ENCODE results near the gene SFXN5. TPM values are rescaled to one million over a fixed set of nuclear protein-coding genes. Genes with fewer than 3 reads are reported as not detected.

The SFXN5 gene
- total RNA-seq, 1 experiment from 2014 or later = 6.0 TPM

GRCh38 chr2:72992734-72993102 is 78.8 kb downstream of the SFXN5 start:
- no TSS peak for BruUV-seq (replicated peaks)
- Mint-ChIP-seq H3K27ac (ENCODE audit: low read depth, unreplicated experiment) (no peak overlapping the region), H3K4me3 (ENCODE audit: unreplicated experiment) (no peak overlapping the region), H3K9me3 (ENCODE audit: unreplicated experiment) (no peaks in the 10 kb centered on the region), H3K4me1 (ENCODE audit: insufficient read depth, unreplicated experiment) (no peaks in the 10 kb centered on the region), H3K36me3 (ENCODE audit: insufficient read depth, unreplicated experiment) (no peaks in the 10 kb centered on the region), H3K27me3 (ENCODE audit: insufficient read depth, unreplicated experiment) (no peaks in the 10 kb centered on the region)
- ChIA-PET POLR2A (no interaction called here), CTCF (interaction anchor here (0.7 to 3.7 kb wide), 37 partner anchors 9 to 269 kb away, joined by 3 to 43 read pairs (median 5); no protein-coding TSS in a partner anchor)
- DNase-seq (ENCODE audit: unreplicated experiment) = no peak
- intact Hi-C loops (cut with micrococcal nuclease) = loop anchor here (1.0 to 2.0 kb wide), 3 partner anchors 78 to 185 kb away; partner anchors contain the start of gene SFXN5
- TF ChIP-seq CTCF (IDR thresholded peaks at IDR 0.05; ENCODE audit: unreplicated experiment) = no peak

DNA sequence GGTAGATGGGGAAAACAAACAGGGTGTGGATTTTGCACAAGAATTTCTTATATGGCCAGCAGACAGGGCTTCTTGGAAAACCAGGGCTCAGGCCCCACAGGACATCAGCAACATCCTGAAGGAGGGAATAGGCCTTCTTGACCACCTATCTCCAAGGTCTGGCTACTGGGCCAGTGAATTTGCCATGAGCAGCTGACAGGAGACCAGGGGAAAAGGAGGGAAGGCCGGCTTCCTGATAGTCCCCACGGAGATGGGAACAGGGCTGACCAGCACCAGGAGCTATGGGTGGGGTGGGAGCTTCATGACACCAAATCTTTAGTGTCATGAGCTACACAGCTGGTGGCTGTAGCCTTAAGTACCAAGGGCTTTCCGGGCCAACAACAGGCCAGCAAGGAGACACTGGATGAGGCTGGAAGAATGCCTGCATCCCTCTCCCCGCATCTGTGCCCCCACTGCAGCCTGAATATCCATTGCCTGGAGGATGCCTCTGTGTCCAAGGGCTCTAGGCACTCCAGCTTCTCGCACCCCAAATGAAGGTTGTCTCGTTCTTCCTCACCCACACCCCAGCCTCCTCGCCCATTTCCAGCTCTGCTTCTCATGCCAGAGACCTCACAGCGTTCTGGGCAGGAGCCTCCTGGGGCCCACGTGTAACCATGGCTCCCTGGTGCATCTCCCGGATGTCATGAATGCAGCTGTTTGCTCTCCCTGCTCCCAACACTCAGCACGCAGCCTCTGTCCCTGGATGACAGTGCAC is 79.4 kb downstream of the SFXN5 start:
- no peaks in the 10 kb centered on the region for H3K27me3 Mint-ChIP-seq (ENCODE audit: insufficient read depth, unreplicated experiment)
- no peak overlapping the region for H3K4me3 Mint-ChIP-seq (ENCODE audit: unreplicated experiment)
- TF ChIP-seq CTCF (IDR thresholded peaks at IDR 0.05; ENCODE audit: unreplicated experiment) = no peak
- no peaks in the 10 kb centered on the region for H3K9me3 Mint-ChIP-seq (ENCODE audit: unreplicated experiment)
- no peak for DNase-seq (ENCODE audit: unreplicated experiment)
- H3K27ac Mint-ChIP-seq (ENCODE audit: low read depth, unreplicated experiment) = no peak overlapping the region
- intact Hi-C loops (cut with micrococcal nuclease) = loop anchor here (2.0 kb wide), 1 partner anchor 79 kb away; the partner anchor contains the start of gene SFXN5
- no peaks in the 10 kb centered on the region for H3K4me1 Mint-ChIP-seq (ENCODE audit: insufficient read depth, unreplicated experiment)
- no peaks in the 10 kb centered on the region for H3K36me3 Mint-ChIP-seq (ENCODE audit: insufficient read depth, unreplicated experiment)
- ChIA-PET CTCF (interaction anchor here (0.6 to 3.7 kb wide), 38 partner anchors 9 to 1001 kb away, joined by 3 to 43 read pairs (median 5); no protein-coding TSS in a partner anchor), POLR2A (interaction anchor here (1.1 kb wide), 1 partner anchor 72 kb away, joined by 4 read pairs; no protein-coding TSS in a partner anchor)
- BruUV-seq (replicated peaks) = no TSS peak

DNA sequence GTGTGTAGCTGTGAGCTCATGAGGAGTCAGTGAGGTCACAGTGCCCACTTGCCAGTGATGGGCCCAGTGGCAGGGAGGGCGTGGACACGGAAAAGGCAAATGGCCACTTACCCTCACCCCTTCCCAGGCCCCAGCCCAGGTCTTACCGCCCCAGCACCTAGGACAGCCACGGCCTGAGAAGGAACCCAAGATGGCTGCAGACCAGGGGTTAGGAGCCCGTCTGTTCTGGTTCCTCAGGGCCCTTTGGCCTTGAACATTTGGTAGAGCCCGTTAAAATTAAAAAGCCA is 80.1 kb downstream of the SFXN5 start:
- H3K4me3 Mint-ChIP-seq (ENCODE audit: unreplicated experiment) = no peak overlapping the region
- intact Hi-C loops (cut with micrococcal nuclease) = no loop called here
- no peaks in the 10 kb centered on the region for H3K27me3 Mint-ChIP-seq (ENCODE audit: insufficient read depth, unreplicated experiment)
- H3K36me3 Mint-ChIP-seq (ENCODE audit: insufficient read depth, unreplicated experiment) = peaks cover 5% of the 10 kb centered on the region
- DNase-seq (ENCODE audit: unreplicated experiment) = no peak
- no peak for TF ChIP-seq CTCF (IDR thresholded peaks at IDR 0.05; ENCODE audit: unreplicated experiment)
- no TSS peak for BruUV-seq (replicated peaks)
- POLR2A ChIA-PET = interaction anchor here (1.1 kb wide), 1 partner anchor 72 kb away, joined by 4 read pairs; no protein-coding TSS in a partner anchor
- H3K4me1 Mint-ChIP-seq (ENCODE audit: insufficient read depth, unreplicated experiment) = no peaks in the 10 kb centered on the region
- H3K27ac Mint-ChIP-seq (ENCODE audit: low read depth, unreplicated experiment) = no peak overlapping the region
- CTCF ChIA-PET = interaction anchor here (0.6 to 3.7 kb wide), 28 partner anchors 8 to 950 kb away, joined by 3 to 43 read pairs (median 5); no protein-coding TSS in a partner anchor
- H3K9me3 Mint-ChIP-seq (ENCODE audit: unreplicated experiment) = no peaks in the 10 kb centered on the region

DNA sequence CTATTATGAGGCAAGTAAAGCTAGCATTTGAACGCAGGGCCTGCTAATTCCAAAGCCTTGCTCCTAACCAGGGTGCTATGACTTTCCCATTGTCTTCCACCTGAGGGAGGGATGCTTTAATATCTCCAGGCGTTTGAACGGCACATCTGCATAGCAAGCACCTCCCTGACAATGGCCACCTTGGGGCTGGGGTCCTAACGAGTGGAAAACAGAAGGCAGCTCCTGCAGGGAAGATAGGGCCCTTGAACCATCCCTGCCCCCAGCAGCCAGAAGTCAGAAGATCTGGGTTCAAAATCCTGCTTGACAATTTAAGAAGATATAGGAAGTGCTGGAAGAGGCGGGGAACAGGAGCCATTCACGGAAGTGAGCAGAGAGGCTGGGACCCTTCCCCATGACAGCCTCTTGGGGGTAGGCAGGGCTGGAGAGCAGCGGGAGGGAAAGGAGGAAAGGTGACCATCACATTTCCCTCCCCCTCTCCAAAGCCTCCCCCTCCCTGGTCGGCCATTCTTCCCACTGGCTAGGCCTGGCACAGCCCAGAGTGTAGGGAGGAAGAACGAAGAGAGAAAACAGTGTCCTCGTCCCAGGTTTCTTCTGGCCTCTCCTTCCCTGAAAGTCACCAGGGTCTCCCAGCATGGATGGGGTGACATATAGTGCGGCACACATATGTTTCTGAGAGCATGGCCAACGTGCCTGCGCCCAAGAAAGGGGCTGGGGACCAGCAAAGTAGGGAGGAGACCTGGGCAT is 80.6 kb downstream of the SFXN5 start:
- no peak overlapping the region for H3K4me3 Mint-ChIP-seq (ENCODE audit: unreplicated experiment)
- peaks cover 6% of the 10 kb centered on the region for H3K36me3 Mint-ChIP-seq (ENCODE audit: insufficient read depth, unreplicated experiment)
- POLR2A ChIA-PET = no interaction called here
- no peak for DNase-seq (ENCODE audit: unreplicated experiment)
- CTCF ChIA-PET = interaction anchor here (0.7 to 3.7 kb wide), 12 partner anchors 8 to 415 kb away, joined by 3 to 43 read pairs (median 6); no protein-coding TSS in a partner anchor
- H3K4me1 Mint-ChIP-seq (ENCODE audit: insufficient read depth, unreplicated experiment) = no peaks in the 10 kb centered on the region
- BruUV-seq (replicated peaks) = no TSS peak
- no peak overlapping the region for H3K27ac Mint-ChIP-seq (ENCODE audit: low read depth, unreplicated experiment)
- no peak for TF ChIP-seq CTCF (IDR thresholded peaks at IDR 0.05; ENCODE audit: unreplicated experiment)
- intact Hi-C loops (cut with micrococcal nuclease) = no loop called here
- H3K9me3 Mint-ChIP-seq (ENCODE audit: unreplicated experiment) = no peaks in the 10 kb centered on the region
- no peaks in the 10 kb centered on the region for H3K27me3 Mint-ChIP-seq (ENCODE audit: insufficient read depth, unreplicated experiment)

Measured in MCF 10A (cell line).